AG04450 (cell line): Measurements from ENCODE around the gene TAX1BP3. TPM values are rescaled to one million over a fixed set of nuclear protein-coding genes. Genes with fewer than 3 reads are reported as not detected.
A peak's percentile ranks its signal among the peaks of the same experiment; 100 is the strongest.

Experiments
- CTCF ChIA-PET: fragments of 300-600, 350-600 bp; formaldehyde crosslinking; extraction: SDS; loops from one replicate; lab custom pipeline; 2022; ENCODE audit warnings: antibody characterized with exemption, inconsistent platforms; lab: Charles Lee
- POLR2A ChIA-PET: fragments of 350-600 bp; formaldehyde crosslinking; extraction: SDS; loops from one replicate; lab custom pipeline; 2021; ENCODE audit warnings: antibody characterized with exemption, inconsistent platforms; lab: Yijun Ruan, JAX
- DNase-seq: peaks from one replicate; pipeline ENCODE4 v3.0.0-alpha.2; 2011; ENCODE audit warnings: low read depth, low spot score
- H3K27ac ChIP-seq: one replicate; pipeline ENCODE4 v1.5.1; 2012; ENCODE audit warnings: low read depth, low read length, control low read depth
- H3K27me3 ChIP-seq: one replicate; pipeline ENCODE4 v1.6.0; 2012; ENCODE audit warnings: low read length; ENCODE audit not compliant: control insufficient read depth, insufficient read depth
- H3K4me3 ChIP-seq: 2 replicates; pipeline ENCODE4 v1.5.1; 2011; ENCODE audit warnings: mild to moderate bottlenecking, low read depth, low read length, control low read depth
- H3K9me3 ChIP-seq: 2 replicates; pipeline ENCODE4 v1.5.1; 2012; ENCODE audit warnings: low read length; ENCODE audit not compliant: control insufficient read depth, insufficient read depth
- CTCF ChIP-seq: IDR thresholded peaks from 2 replicates; pipeline ENCODE4 v1.5.1; 2011; ENCODE audit warnings: low read depth, low read length, control low read depth, inconsistent platforms
- polyA plus RNA-seq: library from polyadenylated mRNA; depleted of rRNA; stranded (reverse); fragments of >200 nt; gene quantifications from 2 replicates; pipeline ENCODE4 v1.2.3, GENCODE V29; 2011

TAX1BP3 gene
- polyA plus RNA-seq, 1 experiment, result 163 TPM

GRCh38 chr17:3657588-3657869, 10.8 kb downstream of the TAX1BP3 start:
- Histone ChIP-seq H3K4me3 (no peak overlapping the region), H3K9me3 (peaks cover 5% of the 10 kb centered on the region; the same call in 1 of the 2 replicates), H3K27ac (no peak overlapping the region), H3K27me3 (no peaks in the 10 kb centered on the region)
- POLR2A ChIA-PET, result interaction anchor here (1.0 to 1.3 kb wide), 2 partner anchors 10 kb away, joined by 3 to 7 read pairs; no protein-coding TSS in a partner anchor
- CTCF ChIA-PET, result interaction anchor here (1.2 kb wide), 1 partner anchor 10 kb away, joined by 5 read pairs; no protein-coding TSS in a partner anchor
- TF ChIP-seq CTCF, result no peak
- DNase-seq, result no peak

- POLR2A ChIA-PET, result interaction anchor here (1.0 kb wide), 1 partner anchor 9 kb away, joined by 3 read pairs; no protein-coding TSS in a partner anchor
- Histone ChIP-seq H3K4me3 (no peak overlapping the region), H3K27me3 (no peaks in the 10 kb centered on the region), H3K9me3 (peaks cover 5% of the 10 kb centered on the region; the same call in 1 of the 2 replicates), H3K27ac (no peak overlapping the region)
- TF ChIP-seq CTCF, result no peak
- CTCF ChIA-PET, result no interaction called here
- no peak for DNase-seq
Measured at GRCh38 chr17:3656755-3657587, 11.4 kb downstream of the TAX1BP3 start.

DNA sequence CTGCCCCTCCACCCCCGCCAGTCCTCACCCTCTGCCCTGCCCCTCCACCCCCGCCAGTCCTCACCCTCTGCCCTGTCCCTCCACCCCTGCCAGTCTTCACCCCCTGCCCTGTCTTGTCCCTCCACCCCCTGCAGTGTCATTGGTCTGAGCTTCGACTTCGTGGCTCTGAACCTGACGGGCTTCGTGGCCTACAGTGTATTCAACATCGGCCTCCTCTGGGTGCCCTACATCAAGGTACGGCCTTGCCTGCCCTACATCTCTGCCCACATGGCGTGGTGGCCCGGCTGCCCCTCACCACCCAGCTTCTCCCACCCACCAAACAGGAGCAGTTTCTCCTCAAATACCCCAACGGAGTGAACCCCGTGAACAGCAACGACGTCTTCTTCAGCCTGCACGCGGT, 12.0 kb downstream of the TAX1BP3 start:
- H3K27ac ChIP-seq, result no peak overlapping the region
- peaks cover 5% of the 10 kb centered on the region; the same call in 1 of the 2 replicates for H3K9me3 ChIP-seq
- ChIA-PET CTCF (no interaction called here), POLR2A (no interaction called here)
- H3K27me3 ChIP-seq, result no peaks in the 10 kb centered on the region
- H3K4me3 ChIP-seq, result no peak overlapping the region
- no peak for DNase-seq
- no peak for TF ChIP-seq CTCF

- DNase-seq, result no peak
- Histone ChIP-seq H3K9me3 (peaks cover 5% of the 10 kb centered on the region; the same call in 1 of the 2 replicates), H3K27ac (no peak overlapping the region), H3K27me3 (no peaks in the 10 kb centered on the region), H3K4me3 (no peak overlapping the region)
- POLR2A ChIA-PET, result no interaction called here
- CTCF ChIA-PET, result no interaction called here
- TF ChIP-seq CTCF, result no peak
Measured at GRCh38 chr17:3655766-3656165, 12.6 kb downstream of the TAX1BP3 start.

DNA sequence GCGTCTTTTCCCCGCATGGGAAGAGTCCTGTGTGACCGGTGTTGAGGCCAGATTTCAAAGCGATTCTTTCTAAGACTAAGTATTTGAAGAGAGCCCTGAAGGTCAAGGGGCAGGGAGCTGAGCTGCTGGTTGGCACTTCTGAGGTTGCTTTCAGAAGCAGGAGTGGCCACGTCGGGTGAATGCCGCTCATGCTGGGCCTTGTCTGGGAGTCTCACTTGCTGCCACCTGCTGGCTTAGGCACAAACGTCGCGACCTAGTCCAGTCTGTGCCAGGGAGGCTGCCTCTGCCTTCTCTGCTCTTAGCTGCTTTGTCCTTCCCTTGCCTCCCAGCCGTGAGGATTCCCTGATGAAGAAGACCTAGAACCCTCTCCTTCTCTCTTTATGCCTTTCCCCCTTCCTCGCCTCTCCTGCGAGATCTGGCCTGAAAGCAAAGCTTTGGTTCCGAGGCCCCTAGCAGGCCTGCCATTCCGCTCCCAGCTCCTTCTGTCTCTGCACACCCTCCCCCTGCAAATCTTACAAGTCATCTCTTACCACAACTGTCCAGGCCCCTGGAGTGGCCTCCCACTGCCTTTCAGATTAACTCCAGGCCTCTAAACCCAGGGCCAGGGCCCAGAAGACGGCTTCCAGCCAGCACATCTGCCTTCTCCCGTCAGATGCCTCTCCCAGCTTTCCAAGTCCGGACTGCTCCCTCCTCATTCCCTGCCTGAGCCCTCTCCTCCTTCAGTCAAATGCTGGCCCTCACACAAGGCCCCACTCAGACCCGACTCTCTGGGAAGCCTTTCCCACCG, 20.4 kb downstream of the TAX1BP3 start:
- CTCF ChIA-PET, result interaction anchor here (0.6 to 4.8 kb wide), 12 partner anchors 10 to 861 kb away, joined by 3 to 28 read pairs (median 4); partner anchors contain the start of genes CTNS and SHPK
- POLR2A ChIA-PET, result interaction anchor here (0.7 to 1.3 kb wide), 3 partner anchors 9 to 599 kb away, joined by 3 read pairs; partner anchors contain the start of genes CTNS and SHPK
- DNase-seq, result no peak
- H3K27me3 ChIP-seq, result no peaks in the 10 kb centered on the region
- TF ChIP-seq CTCF, result peak; percentile 61
- no peak overlapping the region for H3K27ac ChIP-seq
- no peak overlapping the region for H3K4me3 ChIP-seq
- H3K9me3 ChIP-seq, result no peaks in the 10 kb centered on the region
